ENCODE results near the gene E2F1. TPM values are rescaled to one million over a fixed set of nuclear protein-coding genes. Genes with fewer than 3 reads are reported as not detected.
A peak's percentile ranks its signal among the peaks of the same experiment; 100 is the strongest.

Gene E2F1
- total RNA-seq, 3 donors from 2014 or later: 3.6 to 8.2 (median 4.1) TPM

DNA sequence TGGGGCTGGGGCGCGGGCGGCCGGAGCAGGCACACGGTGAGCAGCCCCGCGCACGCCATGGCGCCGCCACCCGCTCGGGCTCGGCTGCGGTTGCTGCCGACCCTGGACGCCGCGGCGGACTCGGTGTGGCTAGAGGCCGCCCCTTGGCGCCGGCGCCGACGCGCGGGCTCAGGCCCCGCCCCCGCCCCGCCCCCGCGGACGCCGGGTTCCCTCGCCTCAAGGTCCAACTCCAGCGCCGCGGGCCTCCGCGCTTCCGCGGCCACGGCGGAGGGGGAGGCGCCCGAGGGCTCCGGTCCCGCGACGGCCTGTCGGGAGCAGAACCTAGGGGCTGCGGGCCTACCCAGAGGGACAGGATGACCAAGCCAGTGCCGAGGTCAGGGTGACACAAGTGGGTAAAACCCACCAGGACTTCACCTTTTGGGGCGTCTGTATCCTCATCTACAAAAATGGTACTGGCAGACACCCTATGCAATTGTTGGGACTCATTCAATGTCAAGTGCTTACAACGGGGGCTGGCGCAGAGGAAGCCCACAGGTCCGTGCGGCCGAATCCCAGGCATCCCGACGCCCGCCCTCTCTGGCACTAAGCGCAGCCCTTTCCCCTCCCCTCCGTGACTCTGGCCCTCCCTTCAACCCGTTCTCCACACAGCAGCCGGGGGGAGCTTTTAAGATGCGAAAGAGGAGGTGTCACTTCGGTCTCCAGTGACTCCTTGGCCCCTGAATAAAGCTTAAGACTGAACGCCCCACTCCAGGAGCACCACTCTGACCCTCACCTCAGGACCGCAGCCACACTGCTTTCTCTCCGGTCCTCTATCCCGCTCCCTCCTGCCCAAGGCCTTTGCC, 11.7 kb downstream of the E2F1 start, which contains the start of gene NECAB3:
Gene NECAB3 (minus strand): TSS at position 135 of the 842 bp plus-strand sequence. CDS start 76 bp downstream, at position 59.
- Histone ChIP-seq H3K4me3 (peak within 1 kb of the TSS; percentile 57), H3K9me3 (no peaks in the 10 kb centered on the region), H3K4me1 (ENCODE audit: low read depth) (peaks cover 23% of the 10 kb centered on the region), H3K36me3 (ENCODE audit: low read depth) (no peaks in the 10 kb centered on the region)
- peak; percentile 86 to 93 (median 90) for DNase-seq
- TF ChIP-seq, protein P1, sequence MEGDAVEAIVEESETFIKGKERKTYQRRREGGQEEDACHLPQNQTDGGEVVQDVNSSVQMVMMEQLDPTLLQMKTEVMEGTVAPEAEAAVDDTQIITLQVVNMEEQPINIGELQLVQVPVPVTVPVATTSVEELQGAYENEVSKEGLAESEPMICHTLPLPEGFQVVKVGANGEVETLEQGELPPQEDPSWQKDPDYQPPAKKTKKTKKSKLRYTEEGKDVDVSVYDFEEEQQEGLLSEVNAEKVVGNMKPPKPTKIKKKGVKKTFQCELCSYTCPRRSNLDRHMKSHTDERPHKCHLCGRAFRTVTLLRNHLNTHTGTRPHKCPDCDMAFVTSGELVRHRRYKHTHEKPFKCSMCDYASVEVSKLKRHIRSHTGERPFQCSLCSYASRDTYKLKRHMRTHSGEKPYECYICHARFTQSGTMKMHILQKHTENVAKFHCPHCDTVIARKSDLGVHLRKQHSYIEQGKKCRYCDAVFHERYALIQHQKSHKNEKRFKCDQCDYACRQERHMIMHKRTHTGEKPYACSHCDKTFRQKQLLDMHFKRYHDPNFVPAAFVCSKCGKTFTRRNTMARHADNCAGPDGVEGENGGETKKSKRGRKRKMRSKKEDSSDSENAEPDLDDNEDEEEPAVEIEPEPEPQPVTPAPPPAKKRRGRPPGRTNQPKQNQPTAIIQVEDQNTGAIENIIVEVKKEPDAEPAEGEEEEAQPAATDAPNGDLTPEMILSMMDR (IDR thresholded peaks at IDR 0.05): no peak
- peak; percentile 93 for ATAC-seq
- intact Hi-C loops (cut with DNase I, micrococcal nuclease): no loop called here

- DNase-seq (peak in 1 of 3 donors; percentile 48), ATAC-seq (peak; percentile 12)
- Histone ChIP-seq H3K4me3 (peak overlapping the region; percentile 57), H3K4me1 (ENCODE audit: low read depth) (peaks cover 23% of the 10 kb centered on the region), H3K36me3 (ENCODE audit: low read depth) (no peaks in the 10 kb centered on the region), H3K9me3 (no peaks in the 10 kb centered on the region)
- TF ChIP-seq, protein P1 (IDR thresholded peaks at IDR 0.05): no peak
- intact Hi-C loops (cut with DNase I, micrococcal nuclease): no loop called here
Observed at GRCh38 chr20:33673410-33674293, 12.5 kb downstream of the E2F1 start.

DNA sequence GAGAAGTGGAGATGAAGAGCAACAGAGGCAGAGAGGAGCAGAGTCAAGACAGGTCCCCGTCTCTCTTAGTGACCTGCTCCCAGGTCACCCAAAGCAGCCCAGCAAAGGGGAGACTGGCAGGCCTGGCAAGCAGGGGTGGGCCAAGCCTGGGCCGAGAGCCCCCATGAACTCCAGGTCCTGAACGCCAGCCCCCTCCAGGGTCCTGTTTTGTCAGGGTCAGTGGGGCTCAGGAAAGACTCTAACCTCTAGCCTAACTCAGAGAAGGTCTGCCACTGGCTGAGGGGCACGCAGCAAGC, 13.1 kb downstream of the E2F1 start:
- no peak overlapping the region for H3K4me3 ChIP-seq
- H3K36me3 ChIP-seq (ENCODE audit: low read depth): no peaks in the 10 kb centered on the region
- TF ChIP-seq, protein P1 (IDR thresholded peaks at IDR 0.05): no peak
- peaks cover 29% of the 10 kb centered on the region for H3K4me1 ChIP-seq (ENCODE audit: low read depth)
- H3K9me3 ChIP-seq: no peaks in the 10 kb centered on the region
- ATAC-seq (no peak), DNase-seq (peak in 1 of 3 donors; percentile 36)
- intact Hi-C loops (cut with DNase I, micrococcal nuclease): no loop called here

GRCh38 chr20:33672426-33673113, 13.6 kb downstream of the E2F1 start:
- intact Hi-C loops (cut with DNase I, micrococcal nuclease): no loop called here

More at GRCh38 chr20:33672426-33673113, 13.6 kb downstream of the E2F1 start:
- peaks cover 33% of the 10 kb centered on the region for H3K4me1 ChIP-seq (ENCODE audit: low read depth)
- TF ChIP-seq, protein P1 (IDR thresholded peaks at IDR 0.05): no peak
- H3K4me3 ChIP-seq: no peak overlapping the region
- ATAC-seq: no peak
- DNase-seq: peak in 2 of 3 donors; percentile 40 to 57
- H3K36me3 ChIP-seq (ENCODE audit: low read depth): no peaks in the 10 kb centered on the region
- H3K9me3 ChIP-seq: no peaks in the 10 kb centered on the region
